Stimulated activated CD8-positive, alpha-beta memory T cell treated with anti-CD3 and anti-CD28 coated beads, Interleukin-2, amount 100 ng/mL, for 48 hours (primary cell): ENCODE measurements around the gene CREB3L1.
A peak's percentile ranks its signal among the peaks of the same experiment; 100 is the strongest.

Experiments
- DNase-seq, 2 donors: peaks; one replicate each; pipeline ENCODE4 v3.0.0-alpha.2; 2020; ENCODE audit warnings: low read depth in 2 of 2

CREB3L1 gene

GRCh38 chr11:46272816-46273427 lies 4.5 kb upstream of the CREB3L1 start:
- DNase-seq = no peak

GRCh38 chr11:46273511-46274205 lies 3.8 kb upstream of the CREB3L1 start:
- DNase-seq = no peak

- DNase-seq = no peak
These were observed 1.4 kb upstream of the CREB3L1 start for GRCh38 chr11:46275964-46276641.

GRCh38 chr11:46277313-46277621 lies 195 bp upstream of the CREB3L1 start:
- DNase-seq = no peak

- peak in 1 of 2 donors; percentile 37 for DNase-seq
These were observed 1.1 kb downstream of the CREB3L1 start for GRCh38 chr11:46278387-46279125.

GRCh38 chr11:46279126-46280099 lies 2.0 kb downstream of the CREB3L1 start:
- no peak for DNase-seq

GRCh38 chr11:46280706-46281105 lies 3.2 kb downstream of the CREB3L1 start:
- no peak for DNase-seq

GRCh38 chr11:46281371-46281831 lies 3.9 kb downstream of the CREB3L1 start:
- DNase-seq = no peak

- no peak for DNase-seq
These were observed 7.7 kb downstream of the CREB3L1 start for GRCh38 chr11:46285173-46285572.

GRCh38 chr11:46285594-46286033 lies 8.2 kb downstream of the CREB3L1 start:
- no peak for DNase-seq

GRCh38 chr11:46286789-46287188 lies 9.3 kb downstream of the CREB3L1 start:
- DNase-seq = no peak

- no peak for DNase-seq
These were observed 11.0 kb downstream of the CREB3L1 start for GRCh38 chr11:46288451-46288850.

- DNase-seq = no peak
These were observed 12.5 kb downstream of the CREB3L1 start for GRCh38 chr11:46290011-46290410.

GRCh38 chr11:46290598-46291309 lies 13.3 kb downstream of the CREB3L1 start:
- DNase-seq = no peak

GRCh38 chr11:46291441-46292150 lies 14.1 kb downstream of the CREB3L1 start:
- no peak for DNase-seq

GRCh38 chr11:46293066-46293465 lies 15.6 kb downstream of the CREB3L1 start:
- no peak for DNase-seq

GRCh38 chr11:46293641-46294103 lies 16.2 kb downstream of the CREB3L1 start:
- DNase-seq = no peak

- DNase-seq = no peak
These were observed 17.2 kb downstream of the CREB3L1 start for GRCh38 chr11:46294365-46295309.
